K562 (cell line): ENCODE results near the gene PTBP3. TPM values are rescaled to one million over a fixed set of nuclear protein-coding genes. Genes with fewer than 3 reads are reported as not detected.
"Not testable (repeated sequence)": the region's sequence is repeated elsewhere in the genome, so short reads cannot be mapped to it uniquely, and the experiment has no call there.

Experiments
- ATAC-seq: fragments of 200-7000 bp; cut with Tn5 transposase; 3 replicates; pipeline ENCODE4 v1.9.1; 2020; ENCODE audit warnings: moderate library complexity
- BruUV-seq: library from RNA; stranded (reverse); fragments of 400-500 nt; replicated peaks from 2 replicates; lab custom pipeline; 2021; lab: Mats Ljungman, UMichigan
- CTCF ChIA-PET: fragments of 300-600 bp; formaldehyde crosslinking; extraction: SDS; loops from one replicate; lab custom pipeline; 2021; ENCODE audit warnings: low intra/inter-chr PET ratio; lab: Yijun Ruan, JAX
- POLR2A ChIA-PET: fragments of 300-600, 350-650 bp; sonication (Branson Sonifier 250); formaldehyde crosslinking; extraction: SDS; loops from one replicate; lab custom pipeline; 2021; ENCODE audit warnings: antibody characterized with exemption, inconsistent platforms; lab: Yijun Ruan, JAX
- DNase-seq, 4 experiments: peaks; one replicate each; pipeline versions ENCODE4 v3.0.0 to v3.0.0-alpha.2; 2011 to 2018; ENCODE audit warnings: low spot score in 3 of 4, mixed read lengths in 3 of 4; ENCODE audit errors: extremely low read depth in 1 of 4
- FAIRE-seq: peaks from 2 replicates; lab custom pipeline; 2011; peaks lifted over from hg19 to GRCh38; lab: Jason Lieb, UNC
- H2AFZ ChIP-seq: 2 replicates; pipeline ENCODE4 v1.6.0; 2011; ENCODE audit warnings: low read depth, low read length, control low read depth, inconsistent platforms
- H3K27ac ChIP-seq: fragments of 200-600 bp; 3 replicates; pipeline ENCODE4 v1.8.0; 2011; ENCODE audit warnings: low read depth, mild to moderate bottlenecking, control low read depth, inconsistent platforms, low read length, moderate library complexity, mixed read lengths; ENCODE audit errors: extremely low read depth
- H3K27me3 ChIP-seq, 2 experiments: fragments of 300-600 bp in 1 of 2; 2 replicates in 1 of 2; 3 replicates in 1 of 2; pipeline versions ENCODE4 v1.6.0 to v1.8.0; 2011; ENCODE audit warnings: inconsistent platforms in 2 of 2, low read length in 2 of 2, mild to moderate bottlenecking in 1 of 2, mixed read lengths in 1 of 2, moderate library complexity in 1 of 2; ENCODE audit not compliant: control insufficient read depth in 2 of 2, insufficient read depth in 2 of 2
- H3K36me3 ChIP-seq: fragments of 300-600 bp; 3 replicates; pipeline ENCODE4 v1.8.0; 2011; ENCODE audit warnings: mild to moderate bottlenecking, low read length, inconsistent platforms; ENCODE audit not compliant: control insufficient read depth, insufficient read depth
- H3K4me1 ChIP-seq, 2 experiments: fragments of 200-600 bp in 1 of 2; replicated peaks in 1 of 2; 2 replicates in 1 of 2; 3 replicates in 1 of 2; pipeline versions ENCODE4 v1.5.1 to v1.8.0; 2011; ENCODE audit warnings: inconsistent platforms in 2 of 2, low read length in 2 of 2, mild to moderate bottlenecking in 1 of 2, mixed read lengths in 1 of 2, moderate library complexity in 1 of 2; ENCODE audit not compliant: control insufficient read depth in 2 of 2, insufficient read depth in 2 of 2
- H3K4me2 ChIP-seq: 2 replicates; pipeline ENCODE4 v1.6.1; 2011; ENCODE audit warnings: low read length, control low read depth, inconsistent platforms, mixed read lengths; ENCODE audit not compliant: insufficient read depth
- H3K4me3 ChIP-seq: fragments of 200-600 bp; sonication (generic), shearing (Covaris generic); 2 replicates; pipeline ENCODE4 v1.5.1; 2016; ENCODE audit warnings: control low read depth, inconsistent platforms
- H3K79me2 ChIP-seq: fragments of 200-600 bp; 3 replicates; pipeline ENCODE4 v1.8.0; 2011; ENCODE audit warnings: low read length, inconsistent platforms; ENCODE audit not compliant: control insufficient read depth, insufficient read depth
- H3K9ac ChIP-seq, 2 experiments: 2 replicates each; pipeline versions ENCODE4 v1.6.0 to v1.6.1; 2011; ENCODE audit warnings: low read depth in 2 of 2, low read length in 2 of 2, control low read depth in 1 of 2, inconsistent platforms in 1 of 2, mild to moderate bottlenecking in 1 of 2, mixed read lengths in 1 of 2; ENCODE audit not compliant: insufficient read depth in 1 of 2
- H3K9me1 ChIP-seq: one replicate; pipeline ENCODE4 v1.6.0; 2011; ENCODE audit warnings: inconsistent platforms, mild to moderate bottlenecking, low read length, moderate library complexity; ENCODE audit not compliant: control insufficient read depth, insufficient read depth
- H3K9me3 ChIP-seq: replicated peaks from 2 replicates; pipeline ENCODE4 v1.5.1; 2011; ENCODE audit warnings: low read depth, low read length, inconsistent platforms; ENCODE audit not compliant: control insufficient read depth, insufficient read depth
- H4K20me1 ChIP-seq: replicated peaks from 2 replicates; pipeline ENCODE4 v1.6.1; 2011; ENCODE audit warnings: low read length, inconsistent platforms, mixed read lengths; ENCODE audit not compliant: control insufficient read depth, insufficient read depth
- ETV1 ChIP-seq: fragments of 450-650 bp; conservative IDR thresholded peaks from 2 replicates; pipeline ENCODE4 v1.6.1; 2016; ENCODE audit warnings: missing genetic modification characterization, control low read depth, low read depth, missing compliant biosample characterization
- FOXP1 ChIP-seq: sonication (generic); formaldehyde crosslinking; IDR thresholded peaks from 2 replicates; pipeline ENCODE4 v1.8.0; 2022; ENCODE audit warnings: mild to moderate bottlenecking, missing genetic modification reagents
- KLF1 ChIP-seq: fragments of 450-650 bp; IDR thresholded peaks from 2 replicates; pipeline ENCODE4 v1.6.1; 2016; ENCODE audit warnings: missing genetic modification characterization, missing compliant biosample characterization
- MAFF ChIP-seq: IDR thresholded peaks from 2 replicates; pipeline ENCODE4 v1.6.1; 2012; ENCODE audit warnings: low read length, improper control_type of control experiment
- MLLT1 ChIP-seq, 2 experiments: fragments of 450-650 bp; IDR thresholded peaks; 2 replicates each; pipeline ENCODE4 v1.6.1; 2016
- MYBL2 ChIP-seq, 2 experiments: fragments of 450-650 bp in 1 of 2; sonication (generic) in 1 of 2; formaldehyde crosslinking in 1 of 2; IDR thresholded peaks; 2 replicates each; pipeline versions ENCODE4 v1.6.1 to v1.8.1; 2017 to 2022; ENCODE audit warnings: borderline replicate concordance in 1 of 2, inconsistent platforms in 1 of 2, low read depth in 1 of 2, mild to moderate bottlenecking in 1 of 2, missing genetic modification reagents in 1 of 2, moderate library complexity in 1 of 2
- SETDB1 ChIP-seq: IDR thresholded peaks from one replicate; pipeline ENCODE4 v1.6.1; 2012; ENCODE audit warnings: low read length, control low read depth, inconsistent platforms
- TAF7 ChIP-seq: fragments of 450-650 bp; IDR thresholded peaks from 2 replicates; pipeline ENCODE4 v1.6.1; 2016; ENCODE audit warnings: missing genetic modification characterization, missing compliant biosample characterization
- ZNF75A ChIP-seq: fragments of 450-650 bp; formaldehyde crosslinking; IDR thresholded peaks from 2 replicates; pipeline ENCODE4 v1.4.0; 2020; ENCODE audit warnings: mild to moderate bottlenecking
- WGBS: fragments of 100-300 bp; shearing (Covaris generic); methylation state at CpG from one replicate; pipeline ENCODE4 v1.1.6; 2016; ENCODE audit warnings: low coverage, mixed read lengths; ENCODE audit not compliant: insufficient coverage; ENCODE audit errors: missing lambda C conversion rate; 5-methylcytosine and 5-hydroxymethylcytosine counted together
- in situ Hi-C: fragments of 300-500 bp; cut with MboI; formaldehyde crosslinking; loops from 4 replicates; pipeline ENCODE4 v1.15.0; 2018; ENCODE audit warnings: inconsistent platforms, mixed read lengths
- intact Hi-C: fragments of 100-400 bp; cut with micrococcal nuclease; formaldehyde crosslinking; loops from 2 replicates; pipeline ENCODE4 v1.14.2; 2022
- polyA plus RNA-seq, 8 experiments: library from polyadenylated mRNA; depleted of rRNA in 4 of 8; stranded (reverse) in 5 of 8; unstranded in 3 of 8; fragments of >200 nt; fragmentation: Nextera tagmentation in 2 of 8; fragmentation: Illumina TruSeq in 1 of 8; extraction: Ambion mirVana in 2 of 8; extraction: Trizol in 1 of 8; gene quantifications; 2 replicates each; pipeline versions ENCODE4 v1.2.1 to v1.2.3, GENCODE V29; 2011 to 2014; ENCODE audit warnings: inconsistent platforms in 1 of 8, missing spikeins in 1 of 8
- total RNA-seq, 7 experiments: library from RNA; depleted of rRNA in 6 of 7; stranded (reverse); fragments of >200 nt in 6 of 7; fragmentation: Illumina TruSeq in 2 of 7; extraction: Trizol in 2 of 7; gene quantifications; 2 replicates each; pipeline versions ENCODE4 v1.2.1 to v1.2.3, GENCODE V29; 2011 to 2021; ENCODE audit warnings: low replicate concordance in 1 of 7

Gene PTBP3
- total and polyA plus RNA-seq, 9 of the 15 experiments (the other 6 are each of a cell fraction or from before 2014, with no cell fraction given): 22.4 to 132 (median 68.0) TPM

- Histone ChIP-seq H3K9me3 (no peaks in the 10 kb centered on the region), H3K27ac (no peak overlapping the region), H2AFZ (no peak overlapping the region), H3K9ac (no peak overlapping the region), H4K20me1 (no peaks in the 10 kb centered on the region), H3K4me2 (no peak overlapping the region), H3K4me1 (peaks cover 0 to 3% of the 10 kb centered on the region in 2 experiments; a peak in 3 of 5 replicates)
- DNase-seq: no peak
- WGBS: 93% methylated on average over 4 of the region's 5 CpGs
- intact Hi-C loops: no loop called here
- TF ChIP-seq ZNF75A (CRISPR knock-in tag): no peak
- no peak for TF ChIP-seq SETDB1
- TF ChIP-seq MLLT1 (IDR thresholded peaks at IDR 0.05): no peak
- no peak for TF ChIP-seq MYBL2 (IDR thresholded peaks at IDR 0.05; ENCODE audit: low read depth)
- no peak for TF ChIP-seq MYBL2 (CRISPR knock-in tag; IDR thresholded peaks at IDR 0.05; ENCODE audit: borderline replicate concordance)
- TF ChIP-seq TAF7 (tag): no peak
- no peak for TF ChIP-seq FOXP1 (CRISPR knock-in tag)
- TF ChIP-seq MAFF: no peak
- no peak for TF ChIP-seq KLF1
- no peak for TF ChIP-seq ETV1
- TF ChIP-seq, all 486 proteins: peak for 0
- Histone ChIP-seq H3K27me3 (no peaks in the 10 kb centered on the region), H3K9me1 (no peaks in the 10 kb centered on the region), H3K4me3 (no peak overlapping the region), H3K36me3 (peaks cover 50% of the 10 kb centered on the region; the same call in 2 of the 3 replicates), H3K79me2 (peaks cover 37% of the 10 kb centered on the region)
- CTCF ChIA-PET: no interaction called here
- POLR2A ChIA-PET: no interaction called here
- no peak for ATAC-seq
- in situ Hi-C loops: no loop called here
- no peak for FAIRE-seq
- BruUV-seq: no TSS peak
Observed at GRCh38 chr9:112268413-112268812, 65.0 kb downstream of the PTBP3 start.

- in situ Hi-C loops, BruUV-seq, intact Hi-C loops: not testable (repeated sequence)
Observed at GRCh38 chr9:112267086-112267485, 66.3 kb downstream of the PTBP3 start.

More at GRCh38 chr9:112267086-112267485, 66.3 kb downstream of the PTBP3 start:
- H3K4me3 ChIP-seq, H4K20me1 ChIP-seq, FAIRE-seq, H3K9ac ChIP-seq, H3K9me3 ChIP-seq, H3K27ac ChIP-seq, CTCF ChIA-PET, H3K9me1 ChIP-seq, H2AFZ ChIP-seq, H3K4me2 ChIP-seq, H3K27me3 ChIP-seq, ATAC-seq, DNase-seq: not testable (repeated sequence)
- H3K79me2 ChIP-seq: peaks cover 35% of the 10 kb centered on the region
- H3K36me3 ChIP-seq: peaks cover 58% of the 10 kb centered on the region; the same call in 2 of the 3 replicates
- POLR2A ChIA-PET: interaction anchor here (0.5 kb wide), 1 partner anchor 83 kb away, joined by 3 read pairs; no protein-coding TSS in a partner anchor
- WGBS: 88% methylated on average over 13 of the region's 16 CpGs
- peaks cover 0 to 14% of the 10 kb centered on the region in 2 experiments; a peak in 4 of 5 replicates for H3K4me1 ChIP-seq
